IMR-90 (cell line): ENCODE results near the gene IGFBP5. TPM values are rescaled to one million over a fixed set of nuclear protein-coding genes. Genes with fewer than 3 reads are reported as not detected.

Experiments
- ATAC-seq: fragments of 200-7000 bp; cut with Tn5 transposase; 2 replicates; pipeline ENCODE4 v1.9.1; 2020; ENCODE audit warnings: low read depth, mild to moderate bottlenecking, moderate library complexity
- BruUV-seq: library from RNA; stranded (reverse); fragments of 400-500 nt; replicated peaks from 2 replicates; lab custom pipeline; 2021; lab: Mats Ljungman, UMichigan
- CTCF ChIA-PET: fragments of 300-600 bp; formaldehyde crosslinking; extraction: SDS; loops from one replicate; lab custom pipeline; 2021; ENCODE audit warnings: antibody characterized with exemption; lab: Yijun Ruan, JAX
- POLR2A ChIA-PET: fragments of 300-600 bp; sonication (Branson Sonifier 250); formaldehyde crosslinking; loops from one replicate; lab custom pipeline; 2022; ENCODE audit warnings: antibody characterized with exemption; ENCODE audit not compliant: unreplicated experiment; lab: Charles Lee
- DNase-seq: peaks from one replicate; pipeline ENCODE4 v3.0.0; 2013
- H2AFZ ChIP-seq: replicated peaks from 2 replicates; pipeline ENCODE3; 2013; ENCODE audit warnings: low read length, mild to moderate bottlenecking; ENCODE audit not compliant: poor library complexity
- H2AK5ac ChIP-seq: 2 replicates; pipeline ENCODE4 v1.6.1; 2013; ENCODE audit warnings: low read depth, low read length, inconsistent platforms
- H2AK9ac ChIP-seq: replicated peaks from 2 replicates; pipeline ENCODE3; 2013; ENCODE audit warnings: mild to moderate bottlenecking, low read depth, low read length, moderate library complexity; ENCODE audit not compliant: poor library complexity
- H2BK120ac ChIP-seq: 2 replicates; pipeline ENCODE4 v1.6.1; 2013; ENCODE audit warnings: low read depth, low read length, inconsistent platforms
- H2BK15ac ChIP-seq: 3 replicates; pipeline ENCODE4 v1.6.1; 2013; ENCODE audit warnings: low read depth, low read length, inconsistent platforms
- H2BK20ac ChIP-seq: 2 replicates; pipeline ENCODE4 v1.6.1; 2013; ENCODE audit warnings: low read depth, mild to moderate bottlenecking, inconsistent platforms, low read length, moderate library complexity
- H2BK5ac ChIP-seq: 2 replicates; pipeline ENCODE4 v1.6.1; 2013; ENCODE audit warnings: mild to moderate bottlenecking, low read depth, low read length, inconsistent platforms; ENCODE audit not compliant: poor library complexity, severe bottlenecking
- H3K14ac ChIP-seq: replicated peaks from 2 replicates; pipeline ENCODE4 v1.6.1; 2013; ENCODE audit warnings: low read depth, low read length, inconsistent platforms
- H3K18ac ChIP-seq: 2 replicates; pipeline ENCODE4 v1.6.1; 2013; ENCODE audit warnings: low read depth, low read length, control low read depth
- H3K23ac ChIP-seq: 2 replicates; pipeline ENCODE4 v1.6.1; 2013; ENCODE audit warnings: low read depth, low read length, inconsistent platforms
- H3K27ac ChIP-seq: 2 replicates; pipeline ENCODE4 v1.5.1; 2013; ENCODE audit warnings: mild to moderate bottlenecking, control low read depth, low read length; ENCODE audit not compliant: insufficient read depth
- H3K27me3 ChIP-seq: 2 replicates; pipeline ENCODE4 v1.6.1; 2013; ENCODE audit warnings: low read length; ENCODE audit not compliant: control insufficient read depth, insufficient read depth
- H3K36me3 ChIP-seq: 2 replicates; pipeline ENCODE4 v1.6.1; 2013; ENCODE audit warnings: low read length, mixed read lengths; ENCODE audit not compliant: control insufficient read depth, insufficient read depth
- H3K4ac ChIP-seq: 2 replicates; pipeline ENCODE4 v1.6.1; 2013; ENCODE audit warnings: low read depth, low read length, inconsistent platforms
- H3K4me1 ChIP-seq: 2 replicates; pipeline ENCODE4 v1.6.1; 2013; ENCODE audit warnings: low read length, mixed read lengths; ENCODE audit not compliant: control insufficient read depth, insufficient read depth
- H3K4me2 ChIP-seq: 2 replicates; pipeline ENCODE4 v1.6.1; 2013; ENCODE audit warnings: low read depth, mild to moderate bottlenecking, control low read depth, low read length, moderate library complexity
- H3K4me3 ChIP-seq: 2 replicates; pipeline ENCODE4 v1.5.1; 2013; ENCODE audit warnings: low read depth, mild to moderate bottlenecking, control low read depth, low read length, moderate library complexity; ENCODE audit not compliant: insufficient read depth
- H3K56ac ChIP-seq: 2 replicates; pipeline ENCODE4 v1.6.1; 2013; ENCODE audit warnings: low read length, inconsistent platforms; ENCODE audit not compliant: insufficient read depth; ENCODE audit errors: extremely low read depth
- H3K79me1 ChIP-seq, 2 experiments: 2 replicates each; pipeline ENCODE4 v1.6.1; 2013; ENCODE audit warnings: low read length in 2 of 2, inconsistent platforms in 1 of 2, low read depth in 1 of 2
- H3K9ac ChIP-seq: 2 replicates; pipeline ENCODE4 v1.6.1; 2013; ENCODE audit warnings: low read depth, low read length, control low read depth
- H3K9me1 ChIP-seq: 2 replicates; pipeline ENCODE4 v1.6.1; 2013; ENCODE audit warnings: low read length, inconsistent platforms; ENCODE audit not compliant: insufficient read depth
- H3K9me3 ChIP-seq: 2 replicates; pipeline ENCODE4 v1.6.1; 2013; ENCODE audit warnings: low read length; ENCODE audit not compliant: control insufficient read depth, insufficient read depth
- H4K20me1 ChIP-seq: 2 replicates; pipeline ENCODE4 v1.6.1; 2013; ENCODE audit warnings: low read length, inconsistent platforms; ENCODE audit not compliant: insufficient read depth
- H4K5ac ChIP-seq: 2 replicates; pipeline ENCODE4 v1.6.1; 2013; ENCODE audit warnings: mild to moderate bottlenecking, low read depth, low read length, control low read depth
- H4K8ac ChIP-seq, 2 experiments: 2 replicates each; pipeline ENCODE4 v1.6.1; 2013; ENCODE audit warnings: low read depth in 2 of 2, low read length in 2 of 2, control low read depth in 1 of 2, inconsistent platforms in 1 of 2
- H4K91ac ChIP-seq: 2 replicates; pipeline ENCODE4 v1.6.1; 2013; ENCODE audit warnings: low read depth, low read length, inconsistent platforms; ENCODE audit not compliant: insufficient read depth
- BHLHE40 ChIP-seq: fragments of 150-350 bp; IDR thresholded peaks from 2 replicates; pipeline ENCODE4 v1.6.1; 2016; ENCODE audit warnings: mild to moderate bottlenecking, low read depth, low read length
- CEBPB ChIP-seq: IDR thresholded peaks from 2 replicates; pipeline ENCODE4 v1.6.1; 2012; ENCODE audit warnings: low read depth, low read length, improper control_type of control experiment
- FOS ChIP-seq: fragments of 150-350 bp; IDR thresholded peaks from 2 replicates; pipeline ENCODE4 v1.6.1; 2016; ENCODE audit warnings: low read depth, low read length
- MAZ ChIP-seq: IDR thresholded peaks from 2 replicates; pipeline ENCODE4 v1.6.1; 2012; ENCODE audit warnings: low read depth, mild to moderate bottlenecking, low read length, improper control_type of control experiment, moderate library complexity, borderline replicate concordance
- NFE2L2 ChIP-seq: fragments of 150-350 bp; IDR thresholded peaks from 2 replicates; pipeline ENCODE4 v1.6.1; 2016; ENCODE audit warnings: low read depth, mild to moderate bottlenecking, low read length
- RCOR1 ChIP-seq: IDR thresholded peaks from 2 replicates; pipeline ENCODE4 v1.6.1; 2012; ENCODE audit warnings: mild to moderate bottlenecking, low read length, improper control_type of control experiment; ENCODE audit not compliant: insufficient replicate concordance
- WGBS, 2 experiments: methylation state at CpG; one replicate each; pipeline versions ENCODE4 v1.1.5 to v1.1.7; 2013; ENCODE audit warnings: missing lambda C conversion rate in 2 of 2; ENCODE audit not compliant: insufficient read length in 1 of 2; ENCODE audit errors: extremely low coverage in 2 of 2; 5-methylcytosine and 5-hydroxymethylcytosine counted together
- dilution Hi-C: fragments of 300-500 bp; cut with HindIII; formaldehyde crosslinking; loops from one replicate; pipeline ENCODE4 v1.14.3; 2018; ENCODE audit warnings: low sequenced_read_pairs; ENCODE audit not compliant: unreplicated experiment
- in situ Hi-C: fragments of 300-500 bp; cut with MboI; formaldehyde crosslinking; loops from 3 replicates; pipeline ENCODE4 v1.14.3; 2019; ENCODE audit warnings: low sequenced_read_pairs, inconsistent platforms, mixed read lengths
- intact Hi-C: fragments of 100-400 bp; cut with micrococcal nuclease; formaldehyde crosslinking; loops from 2 replicates; pipeline ENCODE4 v1.10.0; 2022
- polyA plus RNA-seq, 3 experiments: library from polyadenylated mRNA; depleted of rRNA; stranded (reverse); fragments of >200 nt; gene quantifications; 2 replicates each; pipeline ENCODE4 v1.2.3, GENCODE V29; 2012; ENCODE audit warnings: low replicate concordance in 1 of 3
- total RNA-seq: library from RNA; depleted of rRNA; stranded (reverse); fragments of >200 nt; gene quantifications from 2 replicates; pipeline ENCODE4 v1.2.3, GENCODE V29; 2012

Gene IGFBP5
- total and polyA plus RNA-seq, 2 of the 4 experiments (the other 2 are of a cell fraction) = 392 to 1,339 TPM

DNA sequence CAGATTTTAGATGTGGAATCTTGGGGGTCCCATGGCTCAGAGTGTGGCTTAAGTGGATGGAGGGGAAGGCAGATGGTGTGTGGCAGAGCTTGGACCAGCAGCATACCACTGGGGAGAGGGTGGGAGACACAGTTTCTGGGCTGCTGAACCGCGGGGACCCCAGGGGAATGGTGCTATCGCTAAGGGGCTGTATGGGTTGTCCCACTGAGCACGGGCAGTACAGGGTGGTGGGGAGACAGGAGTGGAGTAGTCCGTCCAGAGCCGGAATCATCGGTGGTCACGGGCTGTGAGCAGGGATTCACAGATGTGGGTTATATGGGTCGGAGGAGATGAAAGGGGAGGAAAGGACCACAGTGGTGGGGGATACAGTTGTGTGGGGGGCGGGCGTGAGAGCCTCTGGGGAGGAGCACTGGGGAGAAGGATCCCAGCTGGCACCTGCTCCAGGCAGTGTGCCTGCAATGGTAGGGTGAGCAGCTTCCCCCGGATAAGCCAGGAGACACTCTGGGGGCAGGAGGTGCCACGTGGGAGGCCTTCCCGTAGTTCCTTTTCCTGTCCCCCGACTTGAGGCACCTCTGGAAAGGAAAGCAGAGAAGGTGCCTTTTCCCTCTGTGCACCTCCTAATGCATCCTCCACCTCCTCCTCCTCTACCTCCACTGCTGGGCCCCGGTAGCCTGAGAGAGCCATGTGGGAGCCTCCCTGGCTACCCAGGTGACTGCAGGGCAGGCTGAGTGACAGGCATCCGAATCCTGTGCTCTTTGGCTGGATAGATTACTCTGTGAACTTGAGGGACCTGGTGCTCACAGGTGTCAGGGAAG is 24.9 kb downstream of the IGFBP5 start:
- Histone ChIP-seq H2BK5ac (no peak overlapping the region), H3K27me3 (no peaks in the 10 kb centered on the region), H4K5ac (no peak overlapping the region), H3K9ac (no peak overlapping the region), H2AFZ (peak overlapping the region; percentile 61), H3K23ac (no peak overlapping the region), H3K14ac (no peak overlapping the region), H3K4me1 (no peaks in the 10 kb centered on the region), H2AK5ac (no peak overlapping the region), H4K8ac (no peak overlapping the region), H3K56ac (no peak overlapping the region), H3K27ac (no peak overlapping the region), H2BK20ac (no peak overlapping the region), H3K9me1 (0 out of 2 replicates have a peak, but pooled peaks cover 4% of the 10 kb centered on the region), H2BK15ac (no peak overlapping the region), H2AK9ac (no peak overlapping the region), H3K4me3 (no peak overlapping the region), H3K9me3 (no peaks in the 10 kb centered on the region), H3K18ac (no peak overlapping the region), H2BK120ac (no peak overlapping the region), H3K36me3 (peaks cover 26% of the 10 kb centered on the region), H3K4ac (no peak overlapping the region), H3K4me2 (no peak overlapping the region), H4K20me1 (peaks cover 55% of the 10 kb centered on the region), H4K91ac (no peak overlapping the region), H3K79me1 (0 out of 4 replicates have a peak, but pooled peaks cover 0 to 5% of the 10 kb centered on the region in 2 experiments)
- dilution Hi-C loops (loop anchor here (25.0 kb wide), 1 partner anchor 158 kb away; no protein-coding TSS in a partner anchor), intact Hi-C loops (no loop called here), in situ Hi-C loops (no loop called here)
- BruUV-seq = no TSS peak
- DNase-seq = peak; percentile 73
- whole genome bisulfite sequencing, 2 experiments = 68% methylated on average over 9 of the region's 17 CpGs; no CpG with 5 or more reads in 1 of the 2 experiments
- peak; percentile 19 for ATAC-seq
- CTCF ChIA-PET = interaction anchor here (10.0 kb wide), 1 partner anchor 153 kb away, joined by 88 read pairs; no protein-coding TSS in a partner anchor
- POLR2A ChIA-PET = interaction anchor here (0.6 kb wide), 1 partner anchor 1090 kb away, joined by 6 read pairs; no protein-coding TSS in a partner anchor
- TF ChIP-seq NFE2L2 (no peak), RCOR1 (no peak), CEBPB (no peak), MAZ (peak; percentile 26; the same call in 1 of the 2 replicates), FOS (no peak), BHLHE40 (peak; percentile 23; the same call in 1 of the 2 replicates)
